ENCODE data around the gene IFT80.
A peak's percentile ranks its signal among the peaks of the same experiment; 100 is the strongest.

IFT80 gene

GRCh38 chr3:160401291-160402095, 2.5 kb upstream of the IFT80 start:
- no peak for DNase-seq (ENCODE audit: low read depth in 1 of 2, low spot score in 1 of 2)

GRCh38 chr3:160400702-160401150, 1.7 kb upstream of the IFT80 start:
- no peak for DNase-seq (ENCODE audit: low read depth in 1 of 2, low spot score in 1 of 2)

- DNase-seq (ENCODE audit: low read depth in 1 of 2, low spot score in 1 of 2), result peak in 1 of 2 donors; percentile 4
Observed at GRCh38 chr3:160400030-160400701, 1.1 kb upstream of the IFT80 start.

GRCh38 chr3:160398820-160399124, 253 bp downstream of the IFT80 start:
- DNase-seq (ENCODE audit: low read depth in 1 of 2, low spot score in 1 of 2), result no peak

- DNase-seq (ENCODE audit: low read depth in 1 of 2, low spot score in 1 of 2), result no peak
Observed at GRCh38 chr3:160395297-160395696, 3.7 kb downstream of the IFT80 start.

GRCh38 chr3:160394009-160394392, 5.0 kb downstream of the IFT80 start:
- DNase-seq (ENCODE audit: low read depth in 1 of 2, low spot score in 1 of 2), result no peak

GRCh38 chr3:160393346-160394008, 5.5 kb downstream of the IFT80 start:
- DNase-seq (ENCODE audit: low read depth in 1 of 2, low spot score in 1 of 2), result no peak

GRCh38 chr3:160392798-160393197, 6.2 kb downstream of the IFT80 start:
- DNase-seq (ENCODE audit: low read depth in 1 of 2, low spot score in 1 of 2), result no peak

GRCh38 chr3:160390565-160391138, 8.4 kb downstream of the IFT80 start:
- no peak for DNase-seq (ENCODE audit: low read depth in 1 of 2, low spot score in 1 of 2)

- DNase-seq (ENCODE audit: low read depth in 1 of 2, low spot score in 1 of 2), result no peak
Observed at GRCh38 chr3:160384639-160385318, 14.2 kb downstream of the IFT80 start.

- no peak for DNase-seq (ENCODE audit: low read depth in 1 of 2, low spot score in 1 of 2)
Observed at GRCh38 chr3:160381470-160381869, 17.6 kb downstream of the IFT80 start.

- DNase-seq (ENCODE audit: low read depth in 1 of 2, low spot score in 1 of 2), result no peak
Observed at GRCh38 chr3:160379628-160380214, 19.3 kb downstream of the IFT80 start.

- DNase-seq (ENCODE audit: low read depth in 1 of 2, low spot score in 1 of 2), result no peak
Observed at GRCh38 chr3:160378331-160379109, 20.5 kb downstream of the IFT80 start.

GRCh38 chr3:160376681-160377080, 22.3 kb downstream of the IFT80 start:
- no peak for DNase-seq (ENCODE audit: low read depth in 1 of 2, low spot score in 1 of 2)

GRCh38 chr3:160374925-160375324, 24.1 kb downstream of the IFT80 start:
- DNase-seq (ENCODE audit: low read depth in 1 of 2, low spot score in 1 of 2), result no peak

GRCh38 chr3:160374472-160374871, 24.6 kb downstream of the IFT80 start:
- no peak for DNase-seq (ENCODE audit: low read depth in 1 of 2, low spot score in 1 of 2)

- no peak for DNase-seq (ENCODE audit: low read depth in 1 of 2, low spot score in 1 of 2)
Observed at GRCh38 chr3:160373655-160374054, 25.4 kb downstream of the IFT80 start.

GRCh38 chr3:160372780-160373179, 26.2 kb downstream of the IFT80 start:
- no peak for DNase-seq (ENCODE audit: low read depth in 1 of 2, low spot score in 1 of 2)

- DNase-seq (ENCODE audit: low read depth in 1 of 2, low spot score in 1 of 2), result no peak
Observed at GRCh38 chr3:160370987-160371857, 27.8 kb downstream of the IFT80 start.
